ENCODE data around the gene SGIP1.
"Not testable (repeated sequence)": the region's sequence is repeated elsewhere in the genome, so short reads cannot be mapped to it uniquely, and the experiment has no call there.

SGIP1 gene

GRCh38 chr1:66733348-66734017 lies 199.5 kb downstream of the SGIP1 start:
- no peak for DNase-seq

- DNase-seq = not testable (repeated sequence)
These were observed 200.6 kb downstream of the SGIP1 start for GRCh38 chr1:66734531-66734930.

GRCh38 chr1:66737836-66738235 lies 203.9 kb downstream of the SGIP1 start:
- no peak for DNase-seq

GRCh38 chr1:66739401-66740157 lies 205.6 kb downstream of the SGIP1 start:
- DNase-seq = no peak

GRCh38 chr1:66745451-66745850 lies 211.5 kb downstream of the SGIP1 start:
- no peak for DNase-seq

GRCh38 chr1:66747501-66747900 lies 213.5 kb downstream of the SGIP1 start:
- no peak for DNase-seq

- DNase-seq = no peak
These were observed 216.6 kb downstream of the SGIP1 start for GRCh38 chr1:66750577-66750976.

GRCh38 chr1:66751160-66751559 lies 217.2 kb downstream of the SGIP1 start:
- DNase-seq = no peak

- DNase-seq = no peak
These were observed 218.1 kb downstream of the SGIP1 start, which contains the start of gene DYNLT5 for GRCh38 chr1:66752000-66752592. Gene DYNLT5 (plus strand): TSS chr1:66752459. CDS start chr1:66754659, 2,200 bp downstream.

- DNase-seq = no peak
These were observed 218.9 kb downstream of the SGIP1 start for GRCh38 chr1:66752671-66753371.

- DNase-seq = no peak
These were observed 223.8 kb downstream of the SGIP1 start for GRCh38 chr1:66757722-66758240.

- DNase-seq = peak; percentile 65
These were observed 224.3 kb downstream of the SGIP1 start for GRCh38 chr1:66758241-66758755.

- DNase-seq = no peak
These were observed 226.6 kb downstream of the SGIP1 start for GRCh38 chr1:66760506-66760905.

- DNase-seq = no peak
These were observed 227.3 kb downstream of the SGIP1 start for GRCh38 chr1:66761221-66761620.

GRCh38 chr1:66764994-66765578 lies 231.1 kb downstream of the SGIP1 start:
- DNase-seq = no peak

GRCh38 chr1:66767626-66768025 lies 233.7 kb downstream of the SGIP1 start:
- no peak for DNase-seq

- DNase-seq = no peak
These were observed 235.0 kb downstream of the SGIP1 start for GRCh38 chr1:66768965-66769364.

- no peak for DNase-seq
These were observed 235.7 kb downstream of the SGIP1 start for GRCh38 chr1:66769512-66770229.

- DNase-seq = no peak
These were observed 236.3 kb downstream of the SGIP1 start for GRCh38 chr1:66770240-66770639.

- no peak for DNase-seq
These were observed 236.7 kb downstream of the SGIP1 start for GRCh38 chr1:66770694-66771093.

- no peak for DNase-seq
These were observed 239.3 kb downstream of the SGIP1 start for GRCh38 chr1:66773227-66773626.

GRCh38 chr1:66774438-66774837 lies 240.5 kb downstream of the SGIP1 start:
- no peak for DNase-seq

Measured in NCI-H524 treated with DMSO at 0.1 percent for 48 hours (cell line).